NCI-H748 treated with DMSO at 0.1 percent for 48 hours (cell line): Measurements from ENCODE around the gene KRTAP5-2.
"Not testable (repeated sequence)": the region's sequence is repeated elsewhere in the genome, so short reads cannot be mapped to it uniquely, and the experiment has no call there.

Source experiments
- DNase-seq: peaks from one replicate; lab custom pipeline; 2025; lab: John Stamatoyannopoulos, UW

KRTAP5-2 gene

DNA sequence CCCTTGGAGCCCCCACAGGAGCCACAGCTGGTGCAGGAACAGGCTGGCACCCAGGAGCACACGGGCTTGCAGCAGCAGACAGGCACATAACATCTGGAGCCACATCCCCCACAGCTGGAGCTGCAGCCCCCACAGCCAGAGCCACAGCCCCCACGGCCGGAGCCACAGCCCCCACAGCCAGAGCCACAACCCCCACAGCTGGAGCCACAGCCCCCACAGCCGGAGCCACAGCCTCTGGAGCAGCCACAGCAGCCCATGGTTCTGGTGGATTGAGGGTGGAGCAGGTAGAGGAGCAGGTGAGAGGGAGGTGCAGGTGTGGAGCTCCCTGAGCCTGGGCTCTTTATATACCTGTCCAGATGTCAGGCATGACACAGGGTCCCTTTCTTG is at the start of gene KRTAP5-2:
Gene KRTAP5-2, minus strand, starts transcription at position 301 of the 387 bp plus-strand sequence. Its CDS starts 44 bp downstream, at position 257.
- no peak for DNase-seq

DNA sequence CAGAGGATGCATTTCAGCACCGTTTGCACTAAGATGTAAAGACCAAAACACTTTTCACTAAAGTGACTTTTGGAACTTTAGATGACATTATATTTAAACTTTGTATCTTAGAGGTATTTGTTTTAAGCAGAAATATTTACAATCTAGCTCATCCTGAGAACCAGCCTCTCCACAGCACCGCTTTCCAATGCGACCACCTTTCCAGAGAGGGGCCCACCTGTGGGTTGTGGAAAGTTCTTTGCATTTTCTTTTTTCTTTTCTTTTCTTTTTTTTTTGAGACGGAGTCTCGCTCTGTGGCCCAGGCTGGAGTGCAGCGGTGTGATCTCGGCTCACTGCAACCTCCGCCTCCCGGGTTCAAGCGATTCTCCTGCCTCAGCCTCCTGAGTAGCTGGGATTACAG is 48.4 kb upstream of the KRTAP5-2 start:
- DNase-seq = not testable (repeated sequence)

GRCh38 chr11:1645357-1645821 is 47.3 kb upstream of the KRTAP5-2 start:
- DNase-seq = no peak

DNA sequence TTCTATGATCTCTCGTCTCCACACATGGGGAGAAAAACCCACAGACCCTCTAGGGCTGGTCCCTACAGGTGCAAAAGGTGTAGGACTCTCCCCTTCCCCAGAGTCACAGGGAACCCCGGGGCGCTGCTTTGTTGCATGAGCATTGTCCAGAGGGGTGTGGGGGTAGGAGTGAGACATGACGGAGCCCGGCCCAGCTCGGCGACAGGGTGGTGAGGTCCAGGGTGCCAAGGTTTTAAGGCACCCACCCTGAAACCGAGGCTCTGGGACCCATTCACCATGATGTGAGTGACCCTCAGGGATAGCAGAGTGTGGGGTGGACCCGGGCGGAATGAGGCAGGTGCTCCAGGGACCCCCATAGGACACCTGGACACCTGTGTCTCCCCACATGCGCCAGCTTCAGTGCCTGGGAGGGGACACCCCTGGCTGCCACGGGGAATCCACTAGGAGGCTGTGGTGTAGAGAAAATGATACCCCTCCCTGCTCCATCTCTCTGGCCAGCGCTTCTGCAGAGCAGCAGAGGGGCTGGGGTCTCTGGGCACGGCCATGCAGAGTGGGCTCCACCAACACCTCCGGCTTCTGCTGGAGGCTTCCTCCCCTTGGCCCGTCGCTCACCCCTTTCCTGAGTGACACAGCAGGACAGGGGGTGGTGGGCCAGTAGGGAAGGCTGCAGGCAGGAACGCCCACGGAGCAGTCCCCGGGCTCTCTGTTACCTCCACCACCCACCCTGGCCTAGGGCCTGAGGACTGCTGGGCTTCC is 46.7 kb upstream of the KRTAP5-2 start:
- DNase-seq = no peak

DNA sequence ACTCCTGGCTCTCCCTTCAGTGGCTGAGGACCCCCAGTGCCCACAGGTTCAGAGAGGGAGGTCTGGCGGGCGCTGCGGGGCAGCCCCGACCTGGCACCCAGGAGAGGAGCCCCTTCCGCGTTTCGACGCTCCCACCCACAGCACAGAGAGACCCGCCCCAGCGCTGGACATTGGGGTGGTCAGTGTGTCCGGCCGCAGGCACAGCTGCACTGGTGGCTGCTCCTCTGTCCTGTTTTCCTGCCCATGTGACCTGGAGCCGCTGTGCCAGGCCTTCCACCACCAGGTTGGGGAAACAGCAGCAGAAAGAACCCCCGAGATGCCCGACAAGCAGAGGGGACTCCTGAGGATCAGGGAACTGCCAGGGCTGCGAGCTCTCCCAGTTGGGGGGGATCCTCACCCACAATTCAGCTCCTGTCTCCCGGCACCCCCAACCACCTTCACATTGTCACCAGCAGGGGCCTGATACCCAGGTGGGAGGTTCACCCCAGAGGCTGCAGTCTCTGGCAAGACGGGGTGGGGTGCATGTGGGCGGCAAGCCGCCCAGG is 45.1 kb upstream of the KRTAP5-2 start:
- no peak for DNase-seq

- no peak for DNase-seq
Observed at GRCh38 chr11:1642288-1643145, 44.4 kb upstream of the KRTAP5-2 start.

DNA sequence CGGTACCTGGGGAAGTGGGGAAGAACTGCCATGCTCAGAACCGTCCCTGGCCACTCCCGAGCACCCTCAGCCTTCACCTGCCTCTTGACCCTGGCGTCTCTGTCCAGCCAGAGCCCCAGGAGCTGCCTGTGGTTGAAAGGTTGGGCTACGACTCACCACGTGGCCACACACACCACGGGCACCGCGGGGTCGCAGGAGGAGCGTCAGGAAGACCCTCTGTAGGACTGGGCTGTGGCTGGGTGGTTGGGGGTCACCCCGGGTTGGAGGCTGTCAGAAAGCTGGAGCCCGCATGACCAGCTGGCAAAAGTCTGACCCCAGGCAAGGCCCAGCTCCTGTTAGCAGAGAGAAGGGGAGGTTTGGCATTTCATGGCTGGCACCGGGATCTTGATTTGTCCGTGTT is 43.0 kb upstream of the KRTAP5-2 start:
- DNase-seq = no peak

DNA sequence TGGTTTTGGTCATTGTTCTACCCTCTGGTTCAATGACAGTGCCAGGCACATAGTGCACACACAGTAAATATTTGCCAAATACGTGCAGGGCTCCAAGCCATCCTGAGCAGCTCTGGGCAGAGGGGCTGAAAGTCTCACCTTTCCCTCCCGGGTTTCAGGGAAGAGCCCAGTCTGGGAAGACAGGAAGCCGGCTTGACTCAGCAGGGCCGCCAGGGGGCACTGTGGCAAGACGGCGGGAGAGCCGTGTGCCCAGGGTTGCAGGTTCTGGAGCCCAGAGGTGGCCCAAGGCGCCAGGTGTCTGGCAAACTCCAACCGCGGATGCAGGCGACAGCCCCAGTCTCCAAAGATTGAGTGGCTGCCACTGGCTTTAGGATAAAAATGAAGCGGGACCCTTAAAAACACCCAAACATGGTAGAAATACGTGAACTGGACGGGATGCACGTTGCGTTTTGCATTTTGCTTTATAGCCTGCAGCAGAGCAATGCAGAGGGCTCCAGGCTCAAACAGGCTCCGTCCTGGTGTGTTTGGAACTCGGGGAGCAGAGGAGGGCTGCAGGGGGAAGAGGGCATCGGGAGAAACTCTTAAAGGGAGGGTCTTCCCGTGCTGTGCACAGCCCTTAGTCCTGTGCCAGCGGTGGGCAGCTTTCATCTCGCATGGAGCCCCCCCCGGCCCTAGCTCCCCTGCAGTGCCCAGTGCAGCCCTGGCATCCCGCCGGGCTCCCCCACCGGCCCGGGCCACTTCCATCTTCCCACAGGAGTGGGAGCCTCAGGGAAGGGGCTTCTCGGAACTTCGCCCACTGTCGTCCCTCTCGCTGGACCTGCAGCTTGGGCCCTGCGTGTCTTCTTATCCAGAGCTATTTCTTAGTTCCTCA is 42.2 kb upstream of the KRTAP5-2 start:
- peak; percentile 93 for DNase-seq

- DNase-seq = no peak
Observed at GRCh38 chr11:1639666-1640065, 41.6 kb upstream of the KRTAP5-2 start.

- DNase-seq = peak; percentile 99
Observed at GRCh38 chr11:1639102-1639620, 41.1 kb upstream of the KRTAP5-2 start.

DNA sequence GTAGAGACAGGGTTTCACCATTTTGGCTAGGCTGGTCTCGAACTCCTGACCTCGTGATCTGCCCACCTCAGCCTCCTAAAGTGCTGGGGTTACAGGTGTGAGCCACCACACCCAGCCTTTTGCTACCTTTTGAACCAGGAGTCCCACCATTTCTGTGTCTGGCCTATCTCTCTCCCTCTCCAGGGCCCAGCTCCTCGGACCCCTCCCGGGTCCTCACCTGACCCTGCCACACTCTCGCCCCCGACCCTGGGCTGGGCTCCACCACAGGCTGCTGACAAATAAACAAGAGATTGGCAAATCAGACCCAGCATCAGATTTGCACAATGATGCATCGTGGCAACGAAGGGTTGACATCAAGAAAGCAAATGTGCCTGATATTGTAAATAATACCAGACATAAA is 40.2 kb upstream of the KRTAP5-2 start:
- DNase-seq = no peak

GRCh38 chr11:1637628-1638027 is 39.5 kb upstream of the KRTAP5-2 start:
- DNase-seq = no peak

DNA sequence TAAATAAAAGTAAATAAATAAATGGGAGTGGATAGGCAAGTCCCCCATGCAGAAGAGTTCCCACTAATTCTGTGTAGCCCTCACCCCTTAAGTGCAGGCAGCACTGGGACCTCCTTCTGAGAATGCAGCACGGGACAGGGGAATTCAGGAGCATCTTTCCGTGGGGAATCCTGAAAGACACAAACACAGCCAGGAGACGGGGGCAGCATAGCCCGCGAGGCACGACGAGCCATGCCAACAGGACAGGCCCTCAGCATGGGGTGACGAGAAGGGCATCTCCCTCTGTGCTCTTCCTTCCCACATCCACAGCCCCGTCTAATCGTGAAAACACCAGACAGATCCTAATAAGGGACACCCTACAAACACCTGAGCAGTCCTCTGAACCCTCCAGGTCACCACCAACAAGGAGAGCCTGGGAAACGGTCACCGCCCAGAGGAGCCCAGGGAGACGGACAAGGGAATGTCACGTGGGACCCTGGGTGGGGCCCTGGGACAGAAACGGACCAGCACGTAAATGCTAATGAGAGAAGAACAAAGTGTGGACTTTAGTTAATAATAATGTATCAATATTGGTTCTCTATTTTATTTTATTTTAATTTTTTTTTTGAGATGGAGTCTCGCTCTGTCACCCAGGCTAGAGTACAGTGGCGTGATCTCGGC is 38.3 kb upstream of the KRTAP5-2 start:
- no peak for DNase-seq

DNA sequence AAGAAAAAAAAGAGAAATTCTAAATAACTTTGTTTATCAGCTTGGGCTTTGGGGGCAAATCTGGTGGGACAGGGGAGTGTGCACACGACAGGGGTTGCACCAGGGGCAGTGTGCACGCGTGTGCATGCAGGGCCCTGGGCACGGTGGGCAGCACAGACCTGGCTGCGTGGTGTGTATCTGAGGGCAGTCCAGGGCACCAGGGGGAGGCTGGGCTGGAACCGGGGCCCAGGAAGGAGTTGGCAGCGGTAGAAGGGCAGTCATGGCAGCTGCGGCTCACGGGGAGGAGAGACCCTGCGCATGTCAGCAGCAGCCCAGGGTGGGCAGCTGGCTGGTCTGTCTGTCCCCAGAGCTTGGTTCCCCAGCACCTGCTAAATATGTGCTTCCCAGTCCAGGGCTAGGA is 35.8 kb upstream of the KRTAP5-2 start:
- no peak for DNase-seq

GRCh38 chr11:1632053-1632714 is 34.1 kb upstream of the KRTAP5-2 start:
- no peak for DNase-seq

DNA sequence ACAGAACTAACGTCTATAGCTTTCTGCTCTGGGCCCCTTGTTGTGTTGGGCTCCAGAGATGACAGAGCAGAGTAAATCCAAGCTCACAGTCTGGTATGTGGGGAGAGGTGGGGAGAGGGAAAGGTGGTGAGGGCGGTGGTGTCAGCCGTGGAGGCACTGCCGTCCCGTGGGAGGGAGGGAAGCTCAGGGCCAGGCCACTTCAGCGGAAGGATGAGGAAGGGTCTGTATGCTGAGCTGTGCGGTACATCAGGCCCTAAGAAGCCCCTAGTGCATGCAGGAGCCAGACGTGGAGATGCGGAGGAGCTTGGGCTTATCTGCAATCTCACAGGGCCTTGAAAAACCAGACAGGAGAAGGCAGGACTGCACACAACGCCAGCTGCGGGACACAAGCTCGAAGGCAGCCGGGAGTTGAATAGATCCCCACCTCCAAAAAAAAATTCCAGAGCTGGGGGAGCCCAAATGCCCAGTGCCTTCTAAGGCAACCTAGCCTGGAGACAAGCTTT is 33.0 kb upstream of the KRTAP5-2 start:
- DNase-seq = no peak

DNA sequence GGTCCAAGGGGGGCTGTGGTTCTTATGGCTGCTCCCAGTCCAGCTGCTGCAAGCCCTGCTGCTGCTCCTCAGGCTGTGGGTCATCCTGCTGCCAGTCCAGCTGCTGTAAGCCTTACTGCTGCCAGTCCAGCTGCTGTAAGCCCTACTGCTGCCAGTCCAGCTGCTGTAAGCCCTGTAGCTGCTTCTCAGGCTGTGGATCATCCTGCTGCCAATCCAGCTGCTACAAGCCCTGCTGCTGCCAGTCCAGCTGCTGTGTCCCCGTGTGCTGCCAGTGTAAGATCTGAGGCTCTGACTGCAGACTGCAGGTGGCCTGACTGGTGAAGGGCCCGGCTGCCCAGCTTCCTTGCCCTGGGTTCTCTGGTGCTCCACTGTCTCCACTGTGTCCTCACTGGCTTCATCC is 32.2 kb upstream of the KRTAP5-2 start:
- no peak for DNase-seq

- no peak for DNase-seq
Observed at GRCh38 chr11:1629326-1630185, 31.5 kb upstream of the KRTAP5-2 start, which contains the start of gene KRTAP5-5. KRTAP5-5 (plus strand) TSS chr11:1629775; CDS start chr11:1629841, 66 bp downstream.
